KBM-7 (cell line): ENCODE data around the gene KIF21B.

Experiments used
- DNase-seq: peaks from one replicate; pipeline ENCODE4 v3.0.0-alpha.2; 2015
- in situ Hi-C: fragments of 300-500 bp; cut with MboI; formaldehyde crosslinking; loops from 2 replicates; pipeline ENCODE4 v1.14.3; 2020; ENCODE audit warnings: low sequenced_read_pairs, low pct_unique_long_range_greater_than_20kb, mixed read lengths

The KIF21B gene

DNA sequence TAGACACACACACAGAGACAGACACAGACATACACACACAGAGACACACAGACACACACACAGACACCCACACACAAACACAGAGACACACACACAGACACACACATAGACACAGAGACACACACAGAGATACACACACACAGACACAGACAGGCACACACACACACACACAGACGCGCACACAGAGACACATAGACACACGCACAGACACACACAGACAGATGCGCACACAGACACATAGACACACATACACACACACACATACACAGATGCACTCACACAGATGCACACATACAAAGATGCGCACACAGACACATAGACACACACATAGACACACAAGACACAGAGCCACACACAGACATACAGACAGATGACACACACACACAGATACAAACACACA is 16.0 kb downstream of the KIF21B start:
- in situ Hi-C loops: no loop called here
- DNase-seq: no peak

- DNase-seq: peak; percentile 32
- in situ Hi-C loops: no loop called here
Measured at GRCh38 chr1:201006450-201006849, 17.1 kb downstream of the KIF21B start.

- DNase-seq: no peak
- in situ Hi-C loops: no loop called here
Measured at GRCh38 chr1:201004732-201005131, 18.8 kb downstream of the KIF21B start.

DNA sequence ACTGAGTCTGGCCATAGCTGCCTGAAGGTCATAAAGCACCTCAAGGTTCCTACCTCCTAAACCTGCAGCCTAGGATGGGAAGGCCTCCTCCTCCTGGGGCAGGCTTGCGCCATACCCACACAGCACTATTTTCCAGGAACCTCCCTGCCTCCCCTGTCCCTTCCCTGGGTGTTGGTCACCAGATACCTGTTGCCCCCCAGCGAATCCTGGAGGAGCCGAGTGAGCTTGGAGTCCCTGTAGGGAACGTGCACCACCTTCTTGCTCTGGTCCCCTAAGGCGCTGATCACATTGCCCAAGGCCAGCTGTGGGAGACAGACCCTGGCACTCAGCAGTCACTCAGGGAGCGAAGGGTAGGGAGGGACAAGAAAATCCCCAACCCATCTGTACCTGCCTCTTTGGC is 19.4 kb downstream of the KIF21B start:
- no peak for DNase-seq
- in situ Hi-C loops: no loop called here

- DNase-seq: no peak
- in situ Hi-C loops: no loop called here
Measured at GRCh38 chr1:201002510-201002909, 21.0 kb downstream of the KIF21B start.

GRCh38 chr1:201001962-201002361 is 21.6 kb downstream of the KIF21B start:
- in situ Hi-C loops: no loop called here
- DNase-seq: no peak

DNA sequence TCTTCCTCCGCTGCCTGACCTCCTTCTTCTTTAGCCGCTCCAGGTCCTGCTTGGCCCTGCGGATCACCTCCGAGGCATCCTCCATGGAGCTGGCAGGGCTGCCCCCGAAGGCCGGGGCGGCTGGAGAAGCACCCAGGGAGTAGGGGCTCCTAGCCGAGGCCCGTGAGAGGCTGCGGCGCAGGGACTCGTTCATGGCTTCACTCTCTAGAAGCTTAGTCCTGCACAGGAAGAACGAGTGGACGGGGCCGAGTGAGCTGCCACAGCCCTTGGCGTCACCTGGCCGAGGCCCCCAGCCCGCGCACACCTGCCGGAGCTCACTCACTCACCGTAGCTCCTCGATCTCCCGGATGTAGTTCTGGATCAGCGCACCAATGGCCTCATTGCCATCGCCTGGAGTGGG is 23.1 kb downstream of the KIF21B start:
- in situ Hi-C loops: no loop called here
- no peak for DNase-seq

DNA sequence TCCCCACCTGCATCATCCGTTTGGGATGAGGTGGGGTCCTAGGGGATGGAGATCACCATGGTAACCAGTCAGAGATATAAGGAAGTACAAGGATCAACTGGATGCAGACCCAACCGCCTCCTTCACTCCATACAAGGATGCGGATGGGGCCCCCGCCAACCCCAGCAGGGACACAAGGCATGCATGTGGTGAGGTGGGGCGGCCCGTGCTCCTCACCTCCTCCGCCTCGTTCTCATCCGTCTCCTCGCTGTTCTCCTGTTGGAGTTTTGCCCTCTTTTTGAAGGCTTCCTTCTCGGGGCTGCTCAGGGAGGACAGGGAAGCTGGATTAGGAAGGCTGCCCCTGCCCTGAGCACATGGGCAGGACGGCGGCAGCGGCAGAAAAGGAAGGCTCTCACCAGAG is 23.8 kb downstream of the KIF21B start:
- no peak for DNase-seq
- in situ Hi-C loops: no loop called here

DNA sequence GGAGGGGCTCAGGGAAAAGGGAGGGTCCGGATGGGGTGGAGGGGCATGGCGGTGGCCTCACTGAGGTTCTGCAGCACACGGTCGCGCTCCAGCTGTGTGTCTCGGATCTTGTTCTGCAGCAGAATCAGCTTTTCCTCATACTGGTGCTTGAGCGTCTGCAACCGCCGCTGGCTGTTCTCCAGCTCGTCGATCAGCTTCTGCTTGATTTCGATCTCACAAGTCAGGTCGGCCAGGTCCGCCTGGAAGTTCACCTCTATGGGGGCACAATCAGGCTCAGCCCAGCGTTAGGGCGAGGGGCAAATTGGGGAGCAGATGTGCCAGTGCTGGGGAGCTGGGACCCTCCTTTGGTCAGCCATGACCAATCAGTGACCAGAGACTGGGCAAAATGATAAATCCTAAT is 25.2 kb downstream of the KIF21B start:
- no peak for DNase-seq
- in situ Hi-C loops: no loop called here

DNA sequence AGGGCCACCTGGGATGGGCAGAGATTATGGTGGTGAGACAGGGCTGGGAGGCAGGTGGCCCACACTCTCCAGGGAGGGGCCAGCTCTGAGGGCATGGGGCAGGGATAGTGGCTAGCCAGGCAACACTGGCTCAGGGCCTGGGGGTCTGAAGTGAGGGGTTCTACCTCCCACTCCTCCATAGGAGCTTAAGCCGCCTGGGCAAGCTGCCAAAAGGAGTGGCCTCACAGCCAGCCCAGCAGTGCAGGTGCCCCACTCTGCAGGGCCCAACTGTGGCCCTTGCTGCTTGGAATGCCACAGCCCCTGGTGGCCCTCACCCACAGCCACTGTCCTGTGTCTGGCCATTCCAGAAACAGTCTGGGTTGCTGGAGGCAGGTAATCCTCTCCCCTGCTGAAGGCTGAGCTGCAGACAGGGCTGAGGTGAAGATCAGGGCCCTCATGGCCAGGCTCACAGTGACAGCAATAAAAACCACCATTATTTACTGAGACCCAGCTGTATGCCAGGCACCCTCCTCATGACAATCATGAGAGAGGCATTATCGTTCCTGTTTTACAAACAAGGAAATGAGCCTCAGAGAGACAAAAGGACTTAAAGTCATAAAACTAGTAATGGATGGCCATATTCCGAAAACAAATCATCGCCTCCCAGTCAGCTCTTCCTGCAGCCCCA is 31.0 kb downstream of the KIF21B start:
- in situ Hi-C loops: no loop called here
- no peak for DNase-seq

DNA sequence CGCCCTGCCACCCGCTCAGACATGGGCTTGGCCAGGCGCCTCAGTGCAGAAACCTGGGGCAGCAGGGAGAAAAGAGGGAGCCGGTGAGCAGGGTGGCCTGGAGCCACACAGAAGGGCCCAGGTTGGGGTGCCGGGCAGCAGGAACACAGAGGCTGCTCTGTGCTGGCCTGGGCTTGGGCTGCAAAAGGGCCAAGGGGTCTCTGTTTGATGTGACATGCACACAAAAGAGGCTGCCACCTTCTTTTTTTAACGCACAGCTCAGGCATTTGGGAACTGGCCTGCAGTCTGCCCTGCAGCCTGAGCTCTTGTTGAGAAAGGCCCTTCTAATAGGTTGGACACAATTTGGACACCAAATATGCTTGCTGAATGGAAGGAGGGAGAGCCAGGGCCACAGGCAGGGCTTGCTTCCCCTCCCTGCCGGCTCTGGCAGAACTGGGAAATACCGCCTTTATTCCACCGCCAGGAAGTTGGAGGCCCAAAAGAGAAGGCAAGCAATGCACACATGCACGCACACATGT is 32.4 kb downstream of the KIF21B start:
- in situ Hi-C loops: no loop called here
- no peak for DNase-seq

GRCh38 chr1:200990114-200990513 is 33.4 kb downstream of the KIF21B start:
- in situ Hi-C loops: no loop called here
- DNase-seq: no peak

GRCh38 chr1:200989337-200989736 is 34.2 kb downstream of the KIF21B start:
- in situ Hi-C loops: no loop called here
- DNase-seq: no peak

- in situ Hi-C loops: no loop called here
- no peak for DNase-seq
Measured at GRCh38 chr1:200988693-200989092, 34.8 kb downstream of the KIF21B start.

- DNase-seq: no peak
- in situ Hi-C loops: no loop called here
Measured at GRCh38 chr1:200985481-200985880, 38.0 kb downstream of the KIF21B start.

DNA sequence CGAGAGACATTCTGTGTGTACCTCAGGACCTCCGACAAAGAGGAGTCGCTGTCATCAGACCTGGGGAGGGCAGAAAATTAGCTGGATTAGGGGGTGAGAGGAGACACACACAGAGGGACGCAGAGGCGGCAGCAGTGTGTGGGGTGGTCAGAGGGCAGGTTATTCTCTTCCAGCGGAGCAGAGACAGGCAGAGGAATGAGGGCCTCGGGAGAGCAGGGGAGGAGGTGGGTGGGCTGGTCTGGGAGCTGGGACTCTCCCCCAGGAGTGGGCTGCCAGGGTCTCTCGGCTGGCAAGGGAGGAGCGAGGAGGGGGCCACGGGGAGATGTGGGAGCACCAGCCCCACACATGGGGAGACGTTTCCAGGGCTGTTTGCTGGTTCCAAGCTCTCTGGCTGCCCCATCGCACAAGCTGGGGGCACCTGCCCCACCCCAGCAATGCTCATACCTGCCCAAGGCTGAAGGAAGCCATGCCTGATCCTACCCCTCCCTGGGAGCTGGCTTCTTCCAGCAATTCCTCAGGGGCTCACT is 40.4 kb downstream of the KIF21B start:
- in situ Hi-C loops: no loop called here
- no peak for DNase-seq

DNA sequence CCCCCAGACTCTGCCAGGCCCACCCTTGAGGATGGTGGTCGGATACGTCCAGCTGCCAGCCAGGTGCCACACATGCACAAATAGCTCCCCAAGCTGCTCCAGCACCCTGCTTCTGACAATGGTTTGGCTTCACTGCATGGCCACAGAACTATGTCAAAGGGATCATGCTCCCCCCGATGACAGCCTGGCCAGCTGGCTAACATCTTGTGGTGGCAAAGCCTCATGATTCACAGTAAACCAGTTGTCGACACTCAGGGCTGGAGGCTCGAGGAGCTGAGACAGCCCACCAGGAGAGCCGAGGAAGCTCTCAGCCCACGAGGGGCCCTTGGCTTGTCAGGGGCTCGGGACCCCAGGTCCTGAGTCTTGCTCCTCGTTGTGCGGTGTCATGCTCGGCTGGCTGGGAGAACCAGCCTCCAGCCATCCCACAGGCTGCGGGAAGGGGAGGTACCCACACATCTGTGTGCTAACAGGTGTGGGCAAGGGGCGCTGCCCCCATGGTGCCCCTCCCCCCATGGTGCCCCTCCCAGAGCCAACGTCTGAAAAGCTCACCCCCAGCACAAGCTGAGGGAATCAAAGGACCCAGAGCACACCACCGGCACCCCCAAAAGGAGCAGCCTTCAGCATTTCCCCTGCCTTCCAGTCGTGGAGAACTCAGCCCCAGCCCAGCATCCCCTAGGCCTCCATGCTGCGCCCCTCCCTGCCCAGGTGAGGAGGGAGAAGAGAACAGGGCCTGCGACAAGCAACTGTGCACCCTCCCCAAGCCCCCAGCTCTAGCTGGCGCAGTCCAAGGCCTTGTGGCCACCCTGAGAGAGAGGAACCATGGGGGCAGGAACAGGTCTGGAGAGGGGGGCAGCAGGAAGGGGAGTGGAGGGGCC is 41.2 kb downstream of the KIF21B start:
- in situ Hi-C loops: no loop called here
- DNase-seq: no peak

DNA sequence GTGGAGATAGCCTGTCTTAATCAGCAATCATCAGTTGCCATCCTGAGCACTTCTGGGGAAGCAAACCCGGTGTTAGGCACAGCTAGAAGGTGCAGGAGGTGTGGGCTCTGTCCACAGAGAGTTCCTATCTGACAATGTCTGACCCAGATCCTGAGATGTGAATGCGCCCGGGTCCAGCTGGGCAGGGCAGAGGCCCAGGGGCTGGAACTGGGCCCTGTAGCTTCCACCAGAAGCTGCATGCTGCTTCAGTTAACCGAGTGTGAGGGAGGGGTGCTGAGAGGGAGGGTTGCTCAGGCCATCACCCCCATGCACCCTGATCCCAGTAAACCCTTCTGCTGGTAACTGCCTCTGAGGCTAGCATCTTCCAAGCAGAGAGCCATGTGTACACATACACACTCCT is 42.2 kb downstream of the KIF21B start:
- in situ Hi-C loops: no loop called here
- DNase-seq: no peak

DNA sequence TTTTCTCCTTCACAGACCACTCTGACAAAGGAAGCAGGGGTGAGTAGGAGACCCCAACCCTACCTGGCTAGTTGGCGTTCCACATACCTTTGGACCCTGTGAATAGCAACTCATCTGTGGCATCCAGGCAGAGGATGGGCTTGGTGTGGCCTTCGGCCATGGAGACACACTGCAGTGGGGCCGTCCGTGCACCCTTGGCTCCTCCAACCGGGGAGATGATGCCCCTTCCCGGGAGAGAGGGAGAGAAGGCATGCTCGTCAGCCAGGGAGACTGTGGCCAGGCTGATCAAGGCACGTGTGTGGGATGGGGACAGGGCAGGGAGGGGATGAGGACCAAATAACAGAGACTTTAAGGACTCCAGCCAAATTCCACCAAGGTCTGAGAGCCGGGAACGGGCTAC is 42.6 kb downstream of the KIF21B start:
- in situ Hi-C loops: no loop called here
- DNase-seq: no peak

- in situ Hi-C loops: no loop called here
Measured at GRCh38 chr1:200980452-200980772, 43.1 kb downstream of the KIF21B start.

More at GRCh38 chr1:200980452-200980772, 43.1 kb downstream of the KIF21B start:
- DNase-seq: no peak
